Measurements from ENCODE around the gene APLP2. TPM values are rescaled to one million over a fixed set of nuclear protein-coding genes. Genes with fewer than 3 reads are reported as not detected.
"Not testable (repeated sequence)": the region's sequence is repeated elsewhere in the genome, so short reads cannot be mapped to it uniquely, and the experiment has no call there.

APLP2 gene
- total RNA-seq: 100 to 1,000 TPM; 527 to 532 TPM
- polyA plus RNA-seq: 100 to 1,000 TPM; 235 to 521 TPM
- long read RNA-seq, donor 1, transcript APLP2-210 (16 exons, 2,530 nt): minor isoform, 16 of 389 reads
- long read RNA-seq, donor 1, transcript APLP2-203 (17 exons, 3,270 nt): major isoform, 17 of 389 reads
- long read RNA-seq, donor 1, transcript APLP2-207 (2 exons, 1,590 nt): minor isoform, 5 of 389 reads
- long read RNA-seq, donor 1, partial matches to known transcripts: 345 of 389 reads
- long read RNA-seq, donor 1, other reads (novel, unspliced or antisense): 0 of 389 reads
- long read RNA-seq, donor 2, transcript APLP2-215 (3 exons, 1,322 nt): major isoform, 7 of 113 reads
- long read RNA-seq, donor 2, transcript APLP2-218 (2 exons, 584 nt): minor isoform, 5 of 113 reads
- long read RNA-seq, donor 2, partial matches to known transcripts: 93 of 113 reads
- long read RNA-seq, donor 2, other reads (novel, unspliced or antisense): 0 of 113 reads
- long read RNA-seq, donor 3, transcript APLP2-203 (17 exons, 3,270 nt): major isoform, 7 of 99 reads
- long read RNA-seq, donor 3, transcript APLP2-215 (3 exons, 1,322 nt): minor isoform, 6 of 99 reads
- long read RNA-seq, donor 3, partial matches to known transcripts: 76 of 99 reads
- long read RNA-seq, donor 3, other reads (novel, unspliced or antisense): 0 of 99 reads
- long read RNA-seq, donor 4, partial matches to known transcripts: 70 of 78 reads
- long read RNA-seq, donor 4, other reads (novel, unspliced or antisense): 0 of 78 reads
- long read RNA-seq, donor 5, transcript APLP2-210 (16 exons, 2,530 nt): minor isoform, 11 of 326 reads
- long read RNA-seq, donor 5, transcript APLP2-203 (17 exons, 3,270 nt): major isoform, 25 of 326 reads
- long read RNA-seq, donor 5, transcript APLP2-215 (3 exons, 1,322 nt): minor isoform, 14 of 326 reads
- long read RNA-seq, donor 5, transcript APLP2-207 (2 exons, 1,590 nt): minor isoform, 8 of 326 reads
- long read RNA-seq, donor 5, partial matches to known transcripts: 266 of 326 reads
- long read RNA-seq, donor 5, other reads (novel, unspliced or antisense): 0 of 326 reads

GRCh38 chr11:130069659-130070108 lies at the start of gene APLP2:
APLP2 (plus strand) TSS chr11:130069894; CDS start chr11:130069978, 84 bp downstream.
- TF ChIP-seq, protein P1, sequence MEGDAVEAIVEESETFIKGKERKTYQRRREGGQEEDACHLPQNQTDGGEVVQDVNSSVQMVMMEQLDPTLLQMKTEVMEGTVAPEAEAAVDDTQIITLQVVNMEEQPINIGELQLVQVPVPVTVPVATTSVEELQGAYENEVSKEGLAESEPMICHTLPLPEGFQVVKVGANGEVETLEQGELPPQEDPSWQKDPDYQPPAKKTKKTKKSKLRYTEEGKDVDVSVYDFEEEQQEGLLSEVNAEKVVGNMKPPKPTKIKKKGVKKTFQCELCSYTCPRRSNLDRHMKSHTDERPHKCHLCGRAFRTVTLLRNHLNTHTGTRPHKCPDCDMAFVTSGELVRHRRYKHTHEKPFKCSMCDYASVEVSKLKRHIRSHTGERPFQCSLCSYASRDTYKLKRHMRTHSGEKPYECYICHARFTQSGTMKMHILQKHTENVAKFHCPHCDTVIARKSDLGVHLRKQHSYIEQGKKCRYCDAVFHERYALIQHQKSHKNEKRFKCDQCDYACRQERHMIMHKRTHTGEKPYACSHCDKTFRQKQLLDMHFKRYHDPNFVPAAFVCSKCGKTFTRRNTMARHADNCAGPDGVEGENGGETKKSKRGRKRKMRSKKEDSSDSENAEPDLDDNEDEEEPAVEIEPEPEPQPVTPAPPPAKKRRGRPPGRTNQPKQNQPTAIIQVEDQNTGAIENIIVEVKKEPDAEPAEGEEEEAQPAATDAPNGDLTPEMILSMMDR (IDR thresholded peaks at IDR 0.05; ENCODE audit: control extremely low read depth, extremely low read depth): no peak
- ATAC-seq (ENCODE audit: insufficient read depth, low FRiP score) (peak; percentile 91), DNase-seq (peak; percentile 99)
- Histone ChIP-seq H3K36me3 (ENCODE audit: control insufficient read depth in 4 of 4, insufficient read depth in 4 of 4, low read length in 4 of 4) (peaks cover 0 to 3% (median 0%) of the 10 kb centered on the region in 4 donors), H3K4me1 (ENCODE audit: control insufficient read depth in 5 of 5, insufficient read depth in 5 of 5, low read length in 5 of 5) (peaks cover 0 to 24% (median 9%) of the 10 kb centered on the region in 5 donors), H3K9me3 (ENCODE audit: control insufficient read depth in 4 of 4, insufficient read depth in 3 of 4, low read length in 3 of 4) (no peaks in the 10 kb centered on the region), H3K27ac (ENCODE audit: low read depth in 1 of 2, low read length in 1 of 2) (peak within 1 kb of the TSS; percentile 96 to 99), H3K4me3 (peak within 1 kb of the TSS; percentile 89), H3K9ac (ENCODE audit: insufficient read depth in 1 of 2, low read length in 2 of 2) (peak within 1 kb of the TSS; percentile 63 to 69), H3K27me3 (ENCODE audit: control insufficient read depth in 3 of 3, insufficient read depth in 3 of 3, low read length in 2 of 3) (no peaks in the 10 kb centered on the region)
- 0 to 1% methylated on average over 31 to 51 of the region's 51 CpGs for WGBS, 2 donors

GRCh38 chr11:130020323-130020722 lies 49.4 kb upstream of the APLP2 start:
- 77 to 94% methylated on average over 4 of the region's 4 CpGs for WGBS, 2 donors
- no peak for DNase-seq
- TF ChIP-seq, protein P1 (IDR thresholded peaks at IDR 0.05; ENCODE audit: control extremely low read depth, extremely low read depth): no peak
- Histone ChIP-seq H3K9me3 (ENCODE audit: control insufficient read depth in 4 of 4, insufficient read depth in 3 of 4, low read length in 3 of 4) (no peaks in the 10 kb centered on the region), H3K9ac (ENCODE audit: insufficient read depth in 1 of 2, low read length in 2 of 2) (no peak overlapping the region), H3K36me3 (ENCODE audit: control insufficient read depth in 4 of 4, insufficient read depth in 4 of 4, low read length in 4 of 4) (no peaks in the 10 kb centered on the region), H3K4me3 (no peak overlapping the region), H3K27ac (ENCODE audit: low read depth in 1 of 2, low read length in 1 of 2) (no peak overlapping the region), H3K4me1 (ENCODE audit: control insufficient read depth in 5 of 5, insufficient read depth in 5 of 5, low read length in 5 of 5) (peaks cover 0 to 3% (median 0%) of the 10 kb centered on the region in 5 donors), H3K27me3 (ENCODE audit: control insufficient read depth in 3 of 3, insufficient read depth in 3 of 3, low read length in 2 of 3) (no peaks in the 10 kb centered on the region)
- no peak for ATAC-seq (ENCODE audit: insufficient read depth, low FRiP score)

DNA sequence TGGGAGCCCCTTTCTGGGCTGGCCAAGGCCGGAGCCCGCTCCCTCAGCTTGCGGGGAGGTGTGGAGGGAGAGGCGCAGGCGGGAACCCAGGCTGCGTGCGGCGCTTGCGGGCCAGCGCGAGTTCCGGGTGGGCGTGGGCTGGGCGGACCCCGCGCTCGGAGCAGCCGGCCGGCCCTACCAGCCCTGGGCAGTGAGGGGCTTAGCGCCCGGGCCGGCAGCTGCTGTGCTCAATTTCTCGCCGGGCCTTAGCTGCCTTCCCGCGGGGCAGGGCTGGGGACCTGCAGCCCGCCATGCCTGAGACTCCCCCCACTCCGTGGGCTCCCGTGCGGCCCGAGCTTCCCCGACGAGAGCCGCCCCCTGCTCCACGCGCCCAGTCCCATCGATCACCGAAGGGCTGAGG lies 48.1 kb upstream of the APLP2 start:
- 97 to 98% methylated on average over 38 of the region's 38 CpGs for WGBS, 2 donors
- H3K27me3 ChIP-seq (ENCODE audit: control insufficient read depth in 3 of 3, insufficient read depth in 3 of 3, low read length in 2 of 3); H3K9ac ChIP-seq (ENCODE audit: insufficient read depth in 1 of 2, low read length in 2 of 2); DNase-seq; H3K9me3 ChIP-seq (ENCODE audit: control insufficient read depth in 4 of 4, insufficient read depth in 3 of 4, low read length in 3 of 4); ATAC-seq (ENCODE audit: insufficient read depth, low FRiP score); H3K27ac ChIP-seq (ENCODE audit: low read depth in 1 of 2, low read length in 1 of 2); H3K4me1 ChIP-seq (ENCODE audit: control insufficient read depth in 5 of 5, insufficient read depth in 5 of 5, low read length in 5 of 5); H3K36me3 ChIP-seq (ENCODE audit: control insufficient read depth in 4 of 4, insufficient read depth in 4 of 4, low read length in 4 of 4); H3K4me3 ChIP-seq: not testable (repeated sequence)
